Measurements from ENCODE around the gene FMN2.
"Not testable (repeated sequence)": the region's sequence is repeated elsewhere in the genome, so short reads cannot be mapped to it uniquely, and the experiment has no call there.

Gene FMN2

GRCh38 chr1:240387051-240387450 lies 295.4 kb downstream of the FMN2 start:
- DNase-seq = no peak

GRCh38 chr1:240391660-240392260 lies 300.1 kb downstream of the FMN2 start:
- DNase-seq = no peak

- DNase-seq = no peak
Measured at GRCh38 chr1:240394353-240394752, 302.7 kb downstream of the FMN2 start.

- DNase-seq = no peak
Measured at GRCh38 chr1:240395336-240395735, 303.7 kb downstream of the FMN2 start.

- DNase-seq = no peak
Measured at GRCh38 chr1:240399381-240399780, 307.7 kb downstream of the FMN2 start.

GRCh38 chr1:240401731-240402130 lies 310.0 kb downstream of the FMN2 start:
- no peak for DNase-seq

GRCh38 chr1:240402326-240402725 lies 310.6 kb downstream of the FMN2 start:
- no peak for DNase-seq

GRCh38 chr1:240404286-240404685 lies 312.6 kb downstream of the FMN2 start:
- no peak for DNase-seq

GRCh38 chr1:240405751-240406150 lies 314.1 kb downstream of the FMN2 start:
- no peak for DNase-seq

GRCh38 chr1:240407407-240407806 lies 315.7 kb downstream of the FMN2 start:
- DNase-seq = no peak

GRCh38 chr1:240409615-240410014 lies 317.9 kb downstream of the FMN2 start:
- DNase-seq = no peak

GRCh38 chr1:240413732-240414131 lies 322.0 kb downstream of the FMN2 start:
- no peak for DNase-seq

GRCh38 chr1:240414237-240414636 lies 322.6 kb downstream of the FMN2 start:
- DNase-seq = no peak

- DNase-seq = not testable (repeated sequence)
Measured at GRCh38 chr1:240415011-240415410, 323.3 kb downstream of the FMN2 start.

GRCh38 chr1:240415532-240415931 lies 323.8 kb downstream of the FMN2 start:
- DNase-seq = no peak

- no peak for DNase-seq
Measured at GRCh38 chr1:240417317-240417716, 325.6 kb downstream of the FMN2 start.

- DNase-seq = no peak
Measured at GRCh38 chr1:240420766-240421165, 329.1 kb downstream of the FMN2 start.

GRCh38 chr1:240423246-240423924 lies 331.7 kb downstream of the FMN2 start:
- DNase-seq = no peak

- DNase-seq = no peak
Measured at GRCh38 chr1:240424740-240425464, 333.2 kb downstream of the FMN2 start.

GRCh38 chr1:240426051-240426450 lies 334.4 kb downstream of the FMN2 start:
- DNase-seq = no peak

GRCh38 chr1:240435996-240436566 lies 344.4 kb downstream of the FMN2 start:
- no peak for DNase-seq

- DNase-seq = no peak
Measured at GRCh38 chr1:240441669-240442068, 350.0 kb downstream of the FMN2 start.

- no peak for DNase-seq
Measured at GRCh38 chr1:240445369-240445768, 353.7 kb downstream of the FMN2 start.

Measured in activated CD4-positive, alpha-beta T cell treated with anti-CD3 and anti-CD28 coated beads, Interleukin-2, amount 50 U/mL, for 16 hours (primary cell).